G401.6 (cell line): ENCODE results near the gene DPP3.
"Not testable (repeated sequence)": the region's sequence is repeated elsewhere in the genome, so short reads cannot be mapped to it uniquely, and the experiment has no call there.

Experiments used
- FAIRE-seq: peaks from 2 replicates; lab custom pipeline; 2012; peaks lifted over from hg19 to GRCh38; lab: Jason Lieb, UNC

The DPP3 gene

GRCh38 chr11:66480117-66480938 is at the start of gene DPP3:
Gene DPP3, plus strand, starts transcription at chr11:66480434. Its CDS starts 1,767 bp downstream, at chr11:66482201.
- peak; percentile 90 for FAIRE-seq

GRCh38 chr11:66431287-66431686 is 48.9 kb upstream of the DPP3 start:
- not testable (repeated sequence) for FAIRE-seq

- FAIRE-seq = not testable (repeated sequence)
Observed at GRCh38 chr11:66431871-66432329, 48.3 kb upstream of the DPP3 start.

- no peak for FAIRE-seq
Observed at GRCh38 chr11:66432597-66432996, 47.6 kb upstream of the DPP3 start.

- no peak for FAIRE-seq
Observed at GRCh38 chr11:66437979-66438503, 42.2 kb upstream of the DPP3 start.

- FAIRE-seq = peak; percentile 97
Observed at GRCh38 chr11:66438504-66439466, 41.4 kb upstream of the DPP3 start, which contains the start of gene MRPL11. Gene MRPL11, minus strand, starts transcription at chr11:66438848. Its CDS starts 94 bp downstream, at chr11:66438754.

GRCh38 chr11:66440101-66440939 is 39.9 kb upstream of the DPP3 start:
- not testable (repeated sequence) for FAIRE-seq

- not testable (repeated sequence) for FAIRE-seq
Observed at GRCh38 chr11:66440940-66441282, 39.3 kb upstream of the DPP3 start.

GRCh38 chr11:66443602-66444001 is 36.6 kb upstream of the DPP3 start:
- no peak for FAIRE-seq

- no peak for FAIRE-seq
Observed at GRCh38 chr11:66447012-66447411, 33.2 kb upstream of the DPP3 start.

- FAIRE-seq = no peak
Observed at GRCh38 chr11:66448523-66448922, 31.7 kb upstream of the DPP3 start.

GRCh38 chr11:66450560-66450959 is 29.7 kb upstream of the DPP3 start:
- FAIRE-seq = no peak

GRCh38 chr11:66451663-66452062 is 28.6 kb upstream of the DPP3 start:
- no peak for FAIRE-seq

GRCh38 chr11:66454247-66454646 is 26.0 kb upstream of the DPP3 start:
- no peak for FAIRE-seq

- no peak for FAIRE-seq
Observed at GRCh38 chr11:66454828-66455227, 25.4 kb upstream of the DPP3 start.

GRCh38 chr11:66457826-66458225 is 22.4 kb upstream of the DPP3 start:
- no peak for FAIRE-seq

GRCh38 chr11:66459138-66459778 is 21.0 kb upstream of the DPP3 start:
- no peak for FAIRE-seq

- FAIRE-seq = no peak
Observed at GRCh38 chr11:66462010-66462409, 18.2 kb upstream of the DPP3 start.

GRCh38 chr11:66462911-66463310 is 17.3 kb upstream of the DPP3 start:
- no peak for FAIRE-seq

- not testable (repeated sequence) for FAIRE-seq
Observed at GRCh38 chr11:66464116-66464515, 16.1 kb upstream of the DPP3 start.

GRCh38 chr11:66464916-66465315 is 15.3 kb upstream of the DPP3 start:
- FAIRE-seq = no peak
